Mesendoderm (in vitro differentiated cells): ENCODE data around the gene MUC5B.
A peak's percentile ranks its signal among the peaks of the same experiment; 100 is the strongest.

ENCODE experiments used
- DNase-seq: peaks from one replicate; pipeline ENCODE4 v3.0.0; 2013
- H2AK5ac ChIP-seq: 2 replicates; pipeline ENCODE4 v1.6.1; 2013; ENCODE audit warnings: low read length, inconsistent platforms
- H2BK120ac ChIP-seq: 2 replicates; pipeline ENCODE4 v1.6.1; 2013; ENCODE audit warnings: low read depth, mild to moderate bottlenecking, low read length, moderate library complexity, mixed read lengths
- H2BK15ac ChIP-seq: replicated peaks from 2 replicates; pipeline ENCODE4 v1.6.1; 2013; ENCODE audit warnings: low read depth, mild to moderate bottlenecking, moderate library complexity
- H2BK5ac ChIP-seq: 2 replicates; pipeline ENCODE4 v1.6.1; 2013; ENCODE audit warnings: low read length, inconsistent platforms
- H3K18ac ChIP-seq: 2 replicates; pipeline ENCODE4 v1.6.1; 2013; ENCODE audit warnings: mild to moderate bottlenecking, low read length, mixed read lengths
- H3K23ac ChIP-seq: one replicate; pipeline ENCODE4 v1.6.1; 2013; ENCODE audit warnings: low read length
- H3K27ac ChIP-seq: 2 replicates; pipeline ENCODE4 v1.5.1; 2013; ENCODE audit warnings: low read depth, mild to moderate bottlenecking, inconsistent platforms, low read length, moderate library complexity
- H3K27me3 ChIP-seq: 2 replicates; pipeline ENCODE4 v1.6.1; 2013; ENCODE audit warnings: low read length, control low read depth, mild to moderate bottlenecking, inconsistent platforms; ENCODE audit not compliant: insufficient read depth, poor library complexity
- H3K36me3 ChIP-seq: 2 replicates; pipeline ENCODE4 v1.6.1; 2013; ENCODE audit warnings: low read length, inconsistent platforms; ENCODE audit not compliant: control insufficient read depth, insufficient read depth
- H3K4ac ChIP-seq: one replicate; pipeline ENCODE4 v1.6.1; 2013; ENCODE audit warnings: low read depth, mild to moderate bottlenecking, low read length, moderate library complexity
- H3K4me1 ChIP-seq: 2 replicates; pipeline ENCODE4 v1.6.1; 2013; ENCODE audit warnings: low read depth, low read length, inconsistent platforms; ENCODE audit not compliant: control insufficient read depth
- H3K4me2 ChIP-seq: 2 replicates; pipeline ENCODE4 v1.6.1; 2013; ENCODE audit warnings: low read length
- H3K4me3 ChIP-seq: 2 replicates; pipeline ENCODE4 v1.5.1; 2013; ENCODE audit warnings: mild to moderate bottlenecking, low read length
- H3K56ac ChIP-seq: one replicate; pipeline ENCODE4 v1.6.1; 2013; ENCODE audit warnings: low read length
- H3K79me1 ChIP-seq: 2 replicates; pipeline ENCODE4 v1.6.1; 2013; ENCODE audit warnings: low read length, inconsistent platforms
- H3K79me2 ChIP-seq: 2 replicates; pipeline ENCODE4 v1.6.1; 2013; ENCODE audit warnings: mild to moderate bottlenecking, low read length; ENCODE audit not compliant: control insufficient read depth, insufficient read depth
- H3K9ac ChIP-seq: 2 replicates; pipeline ENCODE4 v1.6.1; 2013; ENCODE audit warnings: low read length, inconsistent platforms
- H4K5ac ChIP-seq: one replicate; pipeline ENCODE4 v1.6.1; 2013; ENCODE audit warnings: low read length
- H4K8ac ChIP-seq: one replicate; pipeline ENCODE4 v1.6.1; 2013; ENCODE audit warnings: low read depth, mild to moderate bottlenecking, control low read depth, low read length, moderate library complexity
- WGBS: extraction: QIAGEN DNeasy Blood & Tissue Kit; methylation state at CpG from one replicate; pipeline ENCODE4 v1.1.7; 2013; ENCODE audit warnings: low lambda C conversion rate, missing lambda C conversion rate; ENCODE audit not compliant: insufficient coverage; ENCODE audit errors: extremely low coverage; 5-methylcytosine and 5-hydroxymethylcytosine counted together

The MUC5B gene

DNA sequence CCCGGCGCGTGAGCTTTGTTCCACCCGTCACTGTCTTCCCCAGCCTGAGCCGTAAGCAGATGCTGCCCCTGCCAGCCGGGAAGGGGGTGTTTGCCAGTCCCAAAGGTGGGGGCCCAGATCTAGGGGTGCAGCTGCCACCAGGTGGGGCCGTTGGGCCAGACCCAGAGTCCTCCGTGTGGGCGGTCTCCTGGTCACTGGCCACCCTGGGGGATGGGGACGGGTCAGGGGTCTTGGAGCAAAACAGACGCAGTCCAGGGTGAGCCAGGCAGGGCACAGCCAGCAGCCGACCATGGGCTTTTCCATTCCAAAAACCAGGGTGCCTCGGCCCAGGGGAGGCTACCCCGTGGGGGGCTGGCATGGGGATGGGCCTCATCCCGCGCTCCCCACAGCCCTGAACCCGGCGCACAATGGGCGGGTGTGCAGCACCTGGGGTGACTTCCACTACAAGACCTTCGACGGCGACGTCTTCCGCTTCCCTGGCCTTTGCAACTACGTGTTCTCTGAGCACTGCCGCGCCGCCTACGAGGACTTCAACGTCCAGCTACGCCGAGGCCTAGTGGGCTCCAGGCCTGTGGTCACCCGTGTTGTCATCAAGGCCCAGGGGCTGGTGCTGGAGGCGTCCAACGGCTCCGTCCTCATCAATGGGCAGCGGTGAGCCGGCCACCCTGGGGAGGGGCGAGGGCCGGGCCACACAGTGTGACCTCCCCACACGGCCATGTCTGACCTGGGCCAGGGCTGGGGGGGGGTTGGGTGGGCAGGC is 3.5 kb downstream of the MUC5B start:
- Histone ChIP-seq H2BK15ac (no peak overlapping the region), H3K18ac (no peak overlapping the region), H3K4me3 (no peak overlapping the region), H3K27me3 (no peaks in the 10 kb centered on the region), H4K5ac (no peak overlapping the region), H2BK5ac (no peak overlapping the region), H4K8ac (no peak overlapping the region), H3K56ac (no peak overlapping the region), H3K23ac (no peak overlapping the region), H3K27ac (no peak overlapping the region), H3K9ac (no peak overlapping the region), H2AK5ac (no peak overlapping the region), H3K4me2 (no peak overlapping the region), H2BK120ac (no peak overlapping the region), H3K4ac (no peak overlapping the region), H3K4me1 (peaks cover 2% of the 10 kb centered on the region), H3K79me1 (no peaks in the 10 kb centered on the region), H3K36me3 (no peaks in the 10 kb centered on the region), H3K79me2 (no peaks in the 10 kb centered on the region)
- no CpG with 5 or more reads among the region's 41 CpGs for whole genome bisulfite sequencing
- DNase-seq: no peak

DNA sequence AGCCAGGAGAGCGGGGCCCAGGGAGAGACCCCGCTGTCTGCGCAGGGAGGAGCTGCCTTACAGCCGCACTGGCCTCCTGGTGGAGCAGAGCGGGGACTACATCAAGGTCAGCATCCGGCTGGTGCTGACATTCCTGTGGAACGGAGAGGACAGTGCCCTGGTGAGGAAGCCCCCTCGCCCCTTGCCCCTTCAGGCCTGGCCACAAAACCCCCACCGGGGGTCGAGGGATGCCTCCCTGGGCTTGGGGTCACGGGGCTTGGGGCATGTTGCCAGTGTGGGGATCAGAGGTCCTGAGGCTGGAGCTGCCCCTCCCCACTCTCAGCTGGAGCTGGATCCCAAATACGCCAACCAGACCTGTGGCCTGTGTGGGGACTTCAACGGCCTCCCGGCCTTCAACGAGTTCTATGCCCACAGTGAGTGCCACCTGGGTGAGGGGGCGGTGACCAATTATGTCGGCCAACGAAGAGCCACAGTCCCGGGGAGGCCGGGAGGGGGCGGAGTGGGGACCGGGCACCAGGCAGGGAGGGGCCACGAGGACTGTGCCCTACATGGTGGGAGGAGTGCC is 4.2 kb downstream of the MUC5B start:
- H3K56ac ChIP-seq: no peak overlapping the region
- H2BK120ac ChIP-seq: no peak overlapping the region
- no peak overlapping the region for H4K5ac ChIP-seq
- no peak overlapping the region for H4K8ac ChIP-seq
- WGBS: no CpG with 5 or more reads among the region's 23 CpGs
- no peak overlapping the region for H3K18ac ChIP-seq
- H3K36me3 ChIP-seq: no peaks in the 10 kb centered on the region
- H3K4me2 ChIP-seq: no peak overlapping the region
- H3K9ac ChIP-seq: no peak overlapping the region
- no peak overlapping the region for H2BK15ac ChIP-seq
- H3K27ac ChIP-seq: no peak overlapping the region
- H3K79me2 ChIP-seq: no peaks in the 10 kb centered on the region
- H2AK5ac ChIP-seq: no peak overlapping the region
- H3K79me1 ChIP-seq: no peaks in the 10 kb centered on the region
- H3K4me3 ChIP-seq: no peak overlapping the region
- no peak overlapping the region for H3K23ac ChIP-seq
- no peaks in the 10 kb centered on the region for H3K27me3 ChIP-seq
- H2BK5ac ChIP-seq: no peak overlapping the region
- peaks cover 2% of the 10 kb centered on the region for H3K4me1 ChIP-seq
- no peak overlapping the region for H3K4ac ChIP-seq
- peak; percentile 25 for DNase-seq

DNA sequence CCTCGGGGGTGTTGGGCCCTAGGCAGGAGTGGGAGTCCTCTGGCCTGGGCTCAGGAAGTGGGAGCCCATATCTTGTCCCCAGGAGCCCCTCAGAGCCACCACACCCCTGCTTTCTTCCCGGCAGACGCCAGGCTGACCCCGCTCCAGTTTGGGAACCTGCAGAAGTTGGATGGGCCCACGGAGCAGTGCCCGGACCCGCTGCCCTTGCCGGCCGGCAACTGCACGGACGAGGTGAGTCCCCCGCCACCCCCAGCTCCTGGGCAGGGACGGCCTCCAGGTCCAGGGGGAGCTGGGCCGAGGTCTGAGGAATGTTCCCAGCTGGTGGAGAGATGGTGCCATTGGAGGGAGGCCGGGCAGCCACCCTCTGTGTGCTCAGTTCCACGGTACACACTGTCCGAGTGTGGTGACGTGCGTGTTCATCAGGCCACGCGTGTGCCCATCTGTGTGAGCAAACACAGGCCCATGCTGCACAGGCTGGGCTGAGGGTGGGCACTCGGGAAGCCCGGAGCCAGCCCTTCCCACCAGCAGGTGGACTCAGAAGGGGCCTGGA is 4.8 kb downstream of the MUC5B start:
- Histone ChIP-seq H3K9ac (no peak overlapping the region), H3K79me2 (no peaks in the 10 kb centered on the region), H3K4me3 (no peak overlapping the region), H3K27me3 (no peaks in the 10 kb centered on the region), H3K4me2 (no peak overlapping the region), H3K56ac (no peak overlapping the region), H3K4ac (no peak overlapping the region), H3K23ac (no peak overlapping the region), H4K5ac (no peak overlapping the region), H3K18ac (no peak overlapping the region), H2BK120ac (no peak overlapping the region), H4K8ac (no peak overlapping the region), H3K79me1 (no peaks in the 10 kb centered on the region), H3K36me3 (no peaks in the 10 kb centered on the region), H2BK5ac (no peak overlapping the region), H2AK5ac (no peak overlapping the region), H2BK15ac (no peak overlapping the region), H3K4me1 (peaks cover 2% of the 10 kb centered on the region), H3K27ac (no peak overlapping the region)
- DNase-seq: no peak
- no CpG with 5 or more reads among the region's 23 CpGs for WGBS

DNA sequence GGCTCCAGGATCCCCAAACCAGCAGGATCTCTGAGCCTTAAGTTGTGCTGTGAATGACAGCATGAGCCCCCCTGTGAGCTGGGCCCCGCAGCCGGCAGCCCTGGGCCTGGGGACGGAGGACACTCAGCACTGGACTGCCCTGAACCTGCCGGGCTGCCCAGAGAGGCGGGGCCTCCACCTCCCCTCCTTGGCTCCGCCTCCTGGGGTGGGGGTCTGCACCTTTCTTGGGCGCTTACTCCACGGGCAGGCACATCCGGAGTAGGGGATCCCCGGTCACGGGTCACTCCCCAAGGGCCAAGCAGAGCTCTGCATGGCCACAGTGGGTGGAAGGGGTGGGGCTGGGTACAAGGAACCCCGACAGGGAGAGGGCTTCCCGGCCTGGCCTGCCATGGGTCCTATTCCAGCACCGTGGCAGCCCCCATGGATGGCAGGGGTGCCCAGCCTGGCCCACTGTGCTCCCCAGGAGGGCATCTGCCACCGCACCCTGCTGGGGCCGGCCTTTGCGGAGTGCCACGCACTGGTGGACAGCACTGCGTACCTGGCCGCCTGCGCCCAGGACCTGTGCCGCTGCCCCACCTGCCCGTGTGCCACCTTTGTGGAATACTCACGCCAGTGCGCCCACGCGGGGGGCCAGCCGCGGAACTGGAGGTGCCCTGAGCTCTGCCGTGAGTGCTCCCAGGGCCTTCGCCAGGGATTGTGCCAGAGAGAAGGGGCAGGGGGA is 5.4 kb downstream of the MUC5B start:
- no peaks in the 10 kb centered on the region for H3K36me3 ChIP-seq
- H2BK15ac ChIP-seq: no peak overlapping the region
- no CpG with 5 or more reads among the region's 31 CpGs for WGBS
- DNase-seq: no peak
- H3K79me1 ChIP-seq: no peaks in the 10 kb centered on the region
- H4K5ac ChIP-seq: no peak overlapping the region
- no peak overlapping the region for H2BK5ac ChIP-seq
- H2AK5ac ChIP-seq: no peak overlapping the region
- no peak overlapping the region for H2BK120ac ChIP-seq
- H3K27ac ChIP-seq: no peak overlapping the region
- peaks cover 2% of the 10 kb centered on the region for H3K4me1 ChIP-seq
- H3K18ac ChIP-seq: no peak overlapping the region
- H3K56ac ChIP-seq: no peak overlapping the region
- no peak overlapping the region for H3K23ac ChIP-seq
- no peak overlapping the region for H4K8ac ChIP-seq
- H3K4ac ChIP-seq: no peak overlapping the region
- no peak overlapping the region for H3K9ac ChIP-seq
- H3K79me2 ChIP-seq: no peaks in the 10 kb centered on the region
- no peaks in the 10 kb centered on the region for H3K27me3 ChIP-seq
- H3K4me2 ChIP-seq: no peak overlapping the region
- H3K4me3 ChIP-seq: no peak overlapping the region

DNA sequence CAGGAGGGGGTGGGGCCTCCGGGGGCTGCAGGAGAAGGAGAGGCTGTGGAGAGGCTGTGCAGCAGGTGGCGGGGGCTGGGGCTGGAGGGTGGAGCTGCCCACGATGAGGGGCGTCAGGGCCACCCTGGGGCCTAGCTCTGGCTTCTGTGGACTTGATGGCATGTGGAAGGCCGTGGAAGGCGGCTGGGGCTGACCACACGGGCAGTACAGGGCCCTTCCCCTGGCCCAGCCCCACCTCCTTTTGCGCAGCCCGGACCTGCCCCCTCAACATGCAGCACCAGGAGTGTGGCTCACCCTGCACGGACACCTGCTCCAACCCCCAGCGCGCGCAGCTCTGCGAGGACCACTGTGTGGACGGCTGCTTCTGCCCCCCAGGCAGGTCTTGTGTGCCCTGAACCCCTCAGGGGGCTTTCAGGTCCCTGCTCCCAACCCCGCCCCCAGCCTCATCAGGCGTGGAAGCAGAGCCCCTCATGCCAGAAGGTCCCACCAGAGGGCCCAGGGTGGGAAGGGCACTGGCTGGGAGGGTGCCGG is 6.1 kb downstream of the MUC5B start:
- Histone ChIP-seq H2BK5ac (no peak overlapping the region), H3K79me1 (no peaks in the 10 kb centered on the region), H3K23ac (no peak overlapping the region), H3K4me1 (peaks cover 2% of the 10 kb centered on the region), H2BK120ac (no peak overlapping the region), H3K36me3 (no peaks in the 10 kb centered on the region), H3K27me3 (no peaks in the 10 kb centered on the region), H3K4me3 (no peak overlapping the region), H3K27ac (no peak overlapping the region), H3K56ac (no peak overlapping the region), H4K5ac (no peak overlapping the region), H3K79me2 (no peaks in the 10 kb centered on the region), H3K4ac (no peak overlapping the region), H3K18ac (no peak overlapping the region), H3K4me2 (no peak overlapping the region), H4K8ac (no peak overlapping the region), H3K9ac (no peak overlapping the region), H2AK5ac (no peak overlapping the region), H2BK15ac (no peak overlapping the region)
- WGBS: no CpG with 5 or more reads among the region's 18 CpGs
- no peak for DNase-seq
